Prostate gland (tissue), 2 donors: Measurements from ENCODE around the gene SPACA4.

Experiments
- POLR2A ChIP-seq: fragments of 450-650 bp; IDR thresholded peaks from one replicate; pipeline ENCODE4 v1.6.1; 2016; ENCODE audit warnings: antibody characterized with exemption, mild to moderate bottlenecking
- POLR2AphosphoS5 ChIP-seq: sonication (generic); formaldehyde crosslinking; IDR thresholded peaks from one replicate; pipeline ENCODE4 v1.6.1; 2017; ENCODE audit warnings: antibody characterized with exemption
- TF ChIP-seq, protein P1 (sequence below), 4 experiments: fragments of 200-600 bp in 2 of 4; fragments of 450-650 bp in 2 of 4; sonication (generic) in 2 of 4; IDR thresholded peaks; 1 replicate in 3 of 4; 2 replicates in 1 of 4; pipeline ENCODE4 v1.5.1; 2016 to 2019; ENCODE audit warnings: antibody characterized with exemption in 4 of 4, mild to moderate bottlenecking in 2 of 4, moderate library complexity in 2 of 4

DNA sequence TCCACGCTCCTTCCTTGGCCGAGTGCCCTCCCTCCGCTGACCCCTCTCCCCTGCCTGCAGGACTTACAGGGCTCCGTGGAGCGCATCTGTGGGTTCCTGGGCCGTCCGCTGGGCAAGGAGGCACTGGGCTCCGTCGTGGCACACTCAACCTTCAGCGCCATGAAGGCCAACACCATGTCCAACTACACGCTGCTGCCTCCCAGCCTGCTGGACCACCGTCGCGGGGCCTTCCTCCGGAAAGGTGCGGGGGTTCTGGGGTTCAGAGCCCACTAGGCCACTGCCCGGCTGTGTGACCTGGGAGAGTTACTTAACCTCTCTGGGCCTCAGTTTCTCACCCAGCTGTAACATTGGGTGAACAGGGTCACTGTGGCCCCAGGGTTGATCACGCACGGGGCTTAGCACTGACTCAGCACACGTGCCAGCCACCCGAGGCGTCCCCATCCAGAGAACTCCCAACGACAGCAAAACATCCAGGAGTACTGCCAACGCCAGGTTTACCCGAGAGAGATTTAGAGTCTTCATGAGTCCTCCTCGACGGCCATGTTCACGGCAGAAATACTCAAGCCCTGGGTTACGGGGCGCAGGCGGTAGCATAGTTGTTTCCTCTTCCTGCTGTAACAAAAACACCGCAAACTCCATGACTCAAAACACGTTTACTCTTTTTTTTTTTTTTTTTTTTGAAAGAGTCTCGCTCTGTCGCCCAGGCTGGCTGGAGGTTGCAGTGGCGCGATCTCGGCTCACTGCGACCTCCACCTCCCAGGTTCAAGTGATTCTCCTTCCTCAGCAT, 9.7 kb upstream of the SPACA4 start:
- TF ChIP-seq, protein P1, sequence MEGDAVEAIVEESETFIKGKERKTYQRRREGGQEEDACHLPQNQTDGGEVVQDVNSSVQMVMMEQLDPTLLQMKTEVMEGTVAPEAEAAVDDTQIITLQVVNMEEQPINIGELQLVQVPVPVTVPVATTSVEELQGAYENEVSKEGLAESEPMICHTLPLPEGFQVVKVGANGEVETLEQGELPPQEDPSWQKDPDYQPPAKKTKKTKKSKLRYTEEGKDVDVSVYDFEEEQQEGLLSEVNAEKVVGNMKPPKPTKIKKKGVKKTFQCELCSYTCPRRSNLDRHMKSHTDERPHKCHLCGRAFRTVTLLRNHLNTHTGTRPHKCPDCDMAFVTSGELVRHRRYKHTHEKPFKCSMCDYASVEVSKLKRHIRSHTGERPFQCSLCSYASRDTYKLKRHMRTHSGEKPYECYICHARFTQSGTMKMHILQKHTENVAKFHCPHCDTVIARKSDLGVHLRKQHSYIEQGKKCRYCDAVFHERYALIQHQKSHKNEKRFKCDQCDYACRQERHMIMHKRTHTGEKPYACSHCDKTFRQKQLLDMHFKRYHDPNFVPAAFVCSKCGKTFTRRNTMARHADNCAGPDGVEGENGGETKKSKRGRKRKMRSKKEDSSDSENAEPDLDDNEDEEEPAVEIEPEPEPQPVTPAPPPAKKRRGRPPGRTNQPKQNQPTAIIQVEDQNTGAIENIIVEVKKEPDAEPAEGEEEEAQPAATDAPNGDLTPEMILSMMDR (IDR thresholded peaks at IDR 0.05), result no peak
- TF ChIP-seq POLR2A (no peak), POLR2AphosphoS5 (no peak)
